GM12878 (cell line): ENCODE data around the gene TCEAL4.

Source experiments
- CTCF ChIP-seq, 3 experiments: IDR thresholded peaks in 2 of 3; conservative IDR thresholded peaks in 1 of 3; 2 replicates each; pipeline ENCODE4 v1.5.1; 2011; ENCODE audit warnings: low read depth in 3 of 3, low read length in 3 of 3, mild to moderate bottlenecking in 3 of 3, control low read depth in 2 of 3, moderate library complexity in 2 of 3, inconsistent platforms in 1 of 3, mixed read lengths in 1 of 3; ENCODE audit not compliant: control insufficient read depth in 2 of 3, insufficient read depth in 1 of 3; ENCODE audit errors: extremely low read depth in 1 of 3
- HDAC2 ChIP-seq: fragments of 200-600 bp; sonication (generic); IDR thresholded peaks from 2 replicates; pipeline ENCODE4 v1.6.1; 2017
- POLR2A ChIP-seq: IDR thresholded peaks from 2 replicates; pipeline ENCODE4 v1.6.1; 2011; ENCODE audit warnings: low read depth, mild to moderate bottlenecking, low read length
- POLR2AphosphoS5 ChIP-seq: IDR thresholded peaks from 2 replicates; pipeline ENCODE4 v1.6.1; 2011; ENCODE audit warnings: mild to moderate bottlenecking, low read length, inconsistent platforms
- RBBP5 ChIP-seq: fragments of 200-600 bp; sonication (generic); conservative IDR thresholded peaks from 2 replicates; pipeline ENCODE4 v1.6.1; 2016
- ZZZ3 ChIP-seq: IDR thresholded peaks from 2 replicates; pipeline ENCODE4 v1.6.1; 2011; ENCODE audit warnings: low read depth; ENCODE audit not compliant: control insufficient read depth, insufficient read length

GRCh38 chrX:103626855-103627254 is 41.5 kb downstream of the TCEAL4 start:
- TF ChIP-seq RBBP5 (no peak), ZZZ3 (no peak), CTCF (IDR thresholded peaks at IDR 0.05 in 2 of 3, conservative IDR thresholded peaks at IDR 0.05 in 1 of 3; ENCODE audit: control insufficient read depth in 2 of 3, extremely low read depth in 1 of 3, insufficient read depth in 1 of 3, low read depth in 3 of 3, low read length in 3 of 3) (no peak), POLR2AphosphoS5 (no peak), POLR2A (no peak), HDAC2 (no peak)
